ENCODE data around the gene PTPRJ.

Gene PTPRJ

DNA sequence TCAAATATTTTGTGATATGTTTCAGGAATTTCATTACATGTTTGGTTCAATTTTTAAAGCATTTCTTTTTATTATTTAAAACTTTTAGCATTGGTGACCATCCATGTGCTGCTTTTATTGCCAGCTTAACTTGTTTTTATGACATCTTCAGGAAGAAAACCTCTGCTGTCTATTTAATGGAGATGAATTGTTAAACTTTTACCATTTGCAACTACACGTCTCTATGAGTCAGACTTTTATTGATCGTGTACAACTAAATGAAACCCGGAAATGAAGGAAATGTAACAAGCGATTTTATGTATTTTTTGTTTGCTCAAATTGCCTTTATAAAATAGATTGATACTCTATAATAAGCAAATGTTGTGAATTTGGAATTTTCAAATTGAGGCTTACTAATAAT is 113.0 kb downstream of the PTPRJ start:
- Histone ChIP-seq H3K4me3 (ENCODE audit: low read length, poor library complexity, severe bottlenecking) (no peak overlapping the region), H2AFZ (ENCODE audit: low read length) (no peak overlapping the region), H3K4me1 (ENCODE audit: insufficient read depth, low read length, poor library complexity, severe bottlenecking) (no peaks in the 10 kb centered on the region)

DNA sequence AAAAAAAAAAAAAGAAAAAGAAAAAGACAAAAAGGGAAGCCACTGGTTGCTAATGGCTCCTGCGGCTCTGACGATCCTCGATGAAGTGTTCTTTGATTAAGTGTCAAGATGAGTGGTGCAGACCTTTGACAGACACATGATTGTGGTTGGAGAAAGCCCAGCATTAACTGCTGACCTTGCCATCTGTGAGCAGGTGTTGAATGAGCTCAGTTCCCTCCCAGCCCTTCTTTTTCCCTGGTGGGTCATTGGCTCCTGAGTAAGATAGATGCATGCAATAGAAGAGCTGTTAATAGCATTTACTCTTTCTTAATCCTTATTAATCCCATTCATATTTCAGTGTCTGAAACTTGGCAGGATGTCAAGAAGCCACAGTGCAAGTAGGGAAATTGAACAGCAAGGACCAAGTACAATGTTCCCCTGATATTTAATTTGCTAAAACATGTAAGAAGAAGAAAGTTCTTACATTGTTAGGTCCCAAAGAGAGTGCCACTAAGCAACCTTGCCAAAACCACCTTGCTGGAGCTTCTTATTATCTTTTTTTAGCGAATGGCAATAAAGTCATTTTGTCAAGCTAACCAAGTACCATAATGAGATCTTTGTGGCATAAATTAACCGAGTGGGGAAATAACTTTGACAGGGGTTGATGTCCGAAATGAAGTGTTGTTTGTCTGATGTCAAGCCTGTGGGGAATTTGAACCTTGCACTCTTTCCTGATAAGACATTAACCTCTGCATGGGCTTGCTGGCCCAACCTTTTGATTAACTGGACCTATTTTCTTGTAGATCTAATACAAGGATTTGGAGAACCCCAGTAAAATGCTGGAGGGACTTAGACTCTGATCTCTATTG is 113.7 kb downstream of the PTPRJ start:
- no peaks in the 10 kb centered on the region for H3K9me3 ChIP-seq (ENCODE audit: insufficient read depth, low read depth, low read length)
- no peaks in the 10 kb centered on the region for H3K9me2 ChIP-seq (replicated peaks; ENCODE audit: low read depth, low read length)
- no peak overlapping the region for H3K4me2 ChIP-seq (ENCODE audit: low read depth, low read length, poor library complexity, severe bottlenecking)
- no peaks in the 10 kb centered on the region for H3F3A ChIP-seq (ENCODE audit: low read depth)
- H3K79me2 ChIP-seq (ENCODE audit: insufficient read depth, low read length): no peaks in the 10 kb centered on the region
- no peaks in the 10 kb centered on the region for H3K4me1 ChIP-seq (ENCODE audit: insufficient read depth, low read length, poor library complexity, severe bottlenecking)
- no peak overlapping the region for H3K9ac ChIP-seq (ENCODE audit: low read depth, low read length, poor library complexity, severe bottlenecking)
- no peak for TF ChIP-seq EZH2phosphoT487 (IDR thresholded peaks at IDR 0.05; ENCODE audit: borderline replicate concordance)
- TF ChIP-seq, protein P1, sequence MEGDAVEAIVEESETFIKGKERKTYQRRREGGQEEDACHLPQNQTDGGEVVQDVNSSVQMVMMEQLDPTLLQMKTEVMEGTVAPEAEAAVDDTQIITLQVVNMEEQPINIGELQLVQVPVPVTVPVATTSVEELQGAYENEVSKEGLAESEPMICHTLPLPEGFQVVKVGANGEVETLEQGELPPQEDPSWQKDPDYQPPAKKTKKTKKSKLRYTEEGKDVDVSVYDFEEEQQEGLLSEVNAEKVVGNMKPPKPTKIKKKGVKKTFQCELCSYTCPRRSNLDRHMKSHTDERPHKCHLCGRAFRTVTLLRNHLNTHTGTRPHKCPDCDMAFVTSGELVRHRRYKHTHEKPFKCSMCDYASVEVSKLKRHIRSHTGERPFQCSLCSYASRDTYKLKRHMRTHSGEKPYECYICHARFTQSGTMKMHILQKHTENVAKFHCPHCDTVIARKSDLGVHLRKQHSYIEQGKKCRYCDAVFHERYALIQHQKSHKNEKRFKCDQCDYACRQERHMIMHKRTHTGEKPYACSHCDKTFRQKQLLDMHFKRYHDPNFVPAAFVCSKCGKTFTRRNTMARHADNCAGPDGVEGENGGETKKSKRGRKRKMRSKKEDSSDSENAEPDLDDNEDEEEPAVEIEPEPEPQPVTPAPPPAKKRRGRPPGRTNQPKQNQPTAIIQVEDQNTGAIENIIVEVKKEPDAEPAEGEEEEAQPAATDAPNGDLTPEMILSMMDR (conservative IDR thresholded peaks at IDR 0.05; ENCODE audit: low read length): no peak
- no peak overlapping the region for H2AFZ ChIP-seq (ENCODE audit: low read length)
- H3K4me3 ChIP-seq (ENCODE audit: low read length, poor library complexity, severe bottlenecking): no peak overlapping the region
- H3K36me3 ChIP-seq (ENCODE audit: insufficient read depth, low read length): no peaks in the 10 kb centered on the region
- H3K27me3 ChIP-seq (ENCODE audit: insufficient read depth, low read length, poor library complexity, severe bottlenecking): no peaks in the 10 kb centered on the region
- no peaks in the 10 kb centered on the region for H4K20me1 ChIP-seq (ENCODE audit: insufficient read depth, low read length, poor library complexity, severe bottlenecking)

More for the DNA sequence above, 113.0 kb downstream of the PTPRJ start:
- no peaks in the 10 kb centered on the region for H3K36me3 ChIP-seq (ENCODE audit: insufficient read depth, low read length)
- H3K79me2 ChIP-seq (ENCODE audit: insufficient read depth, low read length): no peaks in the 10 kb centered on the region
- TF ChIP-seq EZH2phosphoT487 (IDR thresholded peaks at IDR 0.05; ENCODE audit: borderline replicate concordance): no peak
- TF ChIP-seq, protein P1 (conservative IDR thresholded peaks at IDR 0.05; ENCODE audit: low read length): no peak
- H3F3A ChIP-seq (ENCODE audit: low read depth): no peaks in the 10 kb centered on the region
- no peak overlapping the region for H3K9ac ChIP-seq (ENCODE audit: low read depth, low read length, poor library complexity, severe bottlenecking)
- H3K9me2 ChIP-seq (replicated peaks; ENCODE audit: low read depth, low read length): no peaks in the 10 kb centered on the region
- H3K27me3 ChIP-seq (ENCODE audit: insufficient read depth, low read length, poor library complexity, severe bottlenecking): no peaks in the 10 kb centered on the region
- H3K9me3 ChIP-seq (ENCODE audit: insufficient read depth, low read depth, low read length): no peaks in the 10 kb centered on the region
- no peak overlapping the region for H3K4me2 ChIP-seq (ENCODE audit: low read depth, low read length, poor library complexity, severe bottlenecking)
- H4K20me1 ChIP-seq (ENCODE audit: insufficient read depth, low read length, poor library complexity, severe bottlenecking): no peaks in the 10 kb centered on the region

DNA sequence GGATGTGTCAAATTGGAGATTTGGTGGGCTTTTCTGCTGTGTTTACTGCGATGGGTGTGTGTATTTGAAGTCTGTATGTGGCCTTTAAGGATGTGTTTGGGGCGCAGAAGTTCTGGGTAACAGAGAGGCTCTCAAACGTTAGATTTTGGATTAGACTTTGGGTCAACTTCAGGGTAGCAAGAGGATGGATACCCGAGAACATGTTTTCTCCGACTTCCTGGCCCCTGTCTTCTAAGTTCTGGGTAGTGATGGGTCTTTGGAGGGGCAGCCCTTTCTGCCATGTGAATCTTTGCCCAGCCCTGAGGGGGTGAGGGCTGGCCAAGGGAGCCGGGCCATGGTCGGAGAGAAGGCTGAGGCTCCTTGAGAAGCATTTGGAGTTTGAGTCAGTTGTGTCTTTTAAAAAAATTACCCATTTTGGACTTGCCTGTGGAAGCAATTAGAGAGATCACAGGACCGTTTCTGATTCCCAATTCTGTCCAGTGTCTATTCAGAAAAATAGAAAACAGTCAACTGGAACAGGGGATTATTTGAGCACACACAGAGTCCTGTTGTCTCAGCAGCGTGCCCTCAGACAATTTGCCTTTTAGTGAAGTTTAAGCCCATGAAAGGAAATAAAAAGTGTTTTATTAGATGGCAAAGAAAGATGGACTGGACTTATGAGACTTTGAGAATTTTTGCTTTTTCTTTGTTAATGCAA is 114.4 kb downstream of the PTPRJ start:
- no peaks in the 10 kb centered on the region for H4K20me1 ChIP-seq (ENCODE audit: insufficient read depth, low read length, poor library complexity, severe bottlenecking)
- no peaks in the 10 kb centered on the region for H3K4me1 ChIP-seq (ENCODE audit: insufficient read depth, low read length, poor library complexity, severe bottlenecking)
- H3K79me2 ChIP-seq (ENCODE audit: insufficient read depth, low read length): no peaks in the 10 kb centered on the region
- H3K4me2 ChIP-seq (ENCODE audit: low read depth, low read length, poor library complexity, severe bottlenecking): no peak overlapping the region
- no peaks in the 10 kb centered on the region for H3K9me3 ChIP-seq (ENCODE audit: insufficient read depth, low read depth, low read length)
- no peak for TF ChIP-seq EZH2phosphoT487 (IDR thresholded peaks at IDR 0.05; ENCODE audit: borderline replicate concordance)
- TF ChIP-seq, protein P1 (conservative IDR thresholded peaks at IDR 0.05; ENCODE audit: low read length): no peak
- H2AFZ ChIP-seq (ENCODE audit: low read length): no peak overlapping the region
- no peaks in the 10 kb centered on the region for H3K27me3 ChIP-seq (ENCODE audit: insufficient read depth, low read length, poor library complexity, severe bottlenecking)
- H3K4me3 ChIP-seq (ENCODE audit: low read length, poor library complexity, severe bottlenecking): no peak overlapping the region
- no peaks in the 10 kb centered on the region for H3K36me3 ChIP-seq (ENCODE audit: insufficient read depth, low read length)
- H3F3A ChIP-seq (ENCODE audit: low read depth): no peaks in the 10 kb centered on the region
- H3K9me2 ChIP-seq (replicated peaks; ENCODE audit: low read depth, low read length): no peaks in the 10 kb centered on the region
- no peak overlapping the region for H3K9ac ChIP-seq (ENCODE audit: low read depth, low read length, poor library complexity, severe bottlenecking)

Measured in Loucy (cell line).